ENCODE data around the gene MRM2. TPM values are rescaled to one million over a fixed set of nuclear protein-coding genes. Genes with fewer than 3 reads are reported as not detected.

MRM2 gene
- polyA plus RNA-seq, 1 donor from 2014 or later: 21.4 TPM

DNA sequence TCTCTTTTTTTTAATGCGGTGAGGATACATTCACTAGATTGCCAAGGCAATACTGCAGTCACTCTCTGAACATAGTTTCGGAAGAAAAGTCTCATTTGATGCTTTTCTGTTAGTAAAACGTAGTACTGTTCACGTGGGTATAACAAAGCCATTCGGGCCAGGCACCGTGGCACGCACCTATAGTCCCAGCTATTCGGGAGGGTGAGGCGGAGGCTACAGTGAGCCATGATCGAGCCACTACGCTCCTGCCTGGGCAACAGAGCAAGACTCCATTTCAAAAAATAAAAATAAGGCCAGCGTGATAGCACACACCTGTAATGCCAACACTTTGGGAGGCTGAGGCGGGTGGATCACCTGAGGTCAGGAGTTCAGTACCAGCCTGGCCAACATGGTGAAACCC is 47.6 kb upstream of the MRM2 start:
- Histone ChIP-seq H3K9me3 (ENCODE audit: low read length) (no peaks in the 10 kb centered on the region), H3K79me2 (replicated peaks; ENCODE audit: insufficient read depth, low read length) (no peaks in the 10 kb centered on the region), H3K4me3 (ENCODE audit: low read length) (no peak overlapping the region), H2AFZ (ENCODE audit: low read depth, low read length) (no peak overlapping the region), H3K27me3 (ENCODE audit: insufficient read depth, low read depth, low read length) (no peaks in the 10 kb centered on the region), H3K9ac (ENCODE audit: low read length) (no peak overlapping the region), H3K9me2 (ENCODE audit: insufficient read depth, low read length) (no peaks in the 10 kb centered on the region), H4K20me1 (ENCODE audit: insufficient read depth) (no peaks in the 10 kb centered on the region), H3K27ac (ENCODE audit: low read length) (no peak overlapping the region), H3F3A (ENCODE audit: insufficient read depth, low read length, poor library complexity, severe bottlenecking) (no peaks in the 10 kb centered on the region), H3K4me2 (ENCODE audit: low read length) (no peak overlapping the region), H3K36me3 (ENCODE audit: insufficient read depth, low read length) (no peaks in the 10 kb centered on the region)
- TF ChIP-seq EZH2 (IDR thresholded peaks at IDR 0.05; ENCODE audit: borderline replicate concordance, insufficient read depth, low read length, poor library complexity, severe bottlenecking) (no peak), TAF1 (IDR thresholded peaks at IDR 0.05; ENCODE audit: low read depth) (no peak), SMC3 (conservative IDR thresholded peaks at IDR 0.05; ENCODE audit: poor library complexity) (no peak), RAD21 (conservative IDR thresholded peaks at IDR 0.05) (no peak), EP300 (conservative IDR thresholded peaks at IDR 0.05; ENCODE audit: poor library complexity, severe bottlenecking) (no peak), MXI1 (conservative IDR thresholded peaks at IDR 0.05; ENCODE audit: poor library complexity, severe bottlenecking) (no peak), POLR2AphosphoS5 (IDR thresholded peaks at IDR 0.05) (no peak)
- TF ChIP-seq, protein P1, sequence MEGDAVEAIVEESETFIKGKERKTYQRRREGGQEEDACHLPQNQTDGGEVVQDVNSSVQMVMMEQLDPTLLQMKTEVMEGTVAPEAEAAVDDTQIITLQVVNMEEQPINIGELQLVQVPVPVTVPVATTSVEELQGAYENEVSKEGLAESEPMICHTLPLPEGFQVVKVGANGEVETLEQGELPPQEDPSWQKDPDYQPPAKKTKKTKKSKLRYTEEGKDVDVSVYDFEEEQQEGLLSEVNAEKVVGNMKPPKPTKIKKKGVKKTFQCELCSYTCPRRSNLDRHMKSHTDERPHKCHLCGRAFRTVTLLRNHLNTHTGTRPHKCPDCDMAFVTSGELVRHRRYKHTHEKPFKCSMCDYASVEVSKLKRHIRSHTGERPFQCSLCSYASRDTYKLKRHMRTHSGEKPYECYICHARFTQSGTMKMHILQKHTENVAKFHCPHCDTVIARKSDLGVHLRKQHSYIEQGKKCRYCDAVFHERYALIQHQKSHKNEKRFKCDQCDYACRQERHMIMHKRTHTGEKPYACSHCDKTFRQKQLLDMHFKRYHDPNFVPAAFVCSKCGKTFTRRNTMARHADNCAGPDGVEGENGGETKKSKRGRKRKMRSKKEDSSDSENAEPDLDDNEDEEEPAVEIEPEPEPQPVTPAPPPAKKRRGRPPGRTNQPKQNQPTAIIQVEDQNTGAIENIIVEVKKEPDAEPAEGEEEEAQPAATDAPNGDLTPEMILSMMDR (IDR thresholded peaks at IDR 0.05; ENCODE audit: poor library complexity, severe bottlenecking): no peak

DNA sequence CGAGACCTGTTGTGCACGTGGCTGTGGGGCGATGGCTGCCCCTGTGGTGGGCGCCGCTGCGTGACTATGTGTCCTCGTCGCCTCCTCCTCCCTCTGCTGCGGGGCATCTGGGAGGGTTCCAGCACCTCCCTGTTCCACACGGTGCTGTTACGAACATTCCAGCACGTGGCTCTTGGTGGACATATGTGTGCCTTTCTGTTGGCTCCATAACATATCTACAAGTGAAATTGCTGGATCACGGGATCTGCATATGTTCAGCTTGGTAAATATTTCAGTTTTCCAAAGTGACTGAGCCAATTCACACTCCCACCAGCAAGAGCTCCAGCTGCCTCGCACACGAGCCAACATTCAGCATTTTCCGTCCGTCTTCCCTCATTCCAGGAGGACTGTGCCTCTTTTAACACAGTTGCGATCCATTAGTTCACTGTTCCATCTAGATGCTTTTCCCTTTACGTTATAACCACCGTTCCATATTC is 47.1 kb upstream of the MRM2 start:
- TF ChIP-seq, protein P2, sequence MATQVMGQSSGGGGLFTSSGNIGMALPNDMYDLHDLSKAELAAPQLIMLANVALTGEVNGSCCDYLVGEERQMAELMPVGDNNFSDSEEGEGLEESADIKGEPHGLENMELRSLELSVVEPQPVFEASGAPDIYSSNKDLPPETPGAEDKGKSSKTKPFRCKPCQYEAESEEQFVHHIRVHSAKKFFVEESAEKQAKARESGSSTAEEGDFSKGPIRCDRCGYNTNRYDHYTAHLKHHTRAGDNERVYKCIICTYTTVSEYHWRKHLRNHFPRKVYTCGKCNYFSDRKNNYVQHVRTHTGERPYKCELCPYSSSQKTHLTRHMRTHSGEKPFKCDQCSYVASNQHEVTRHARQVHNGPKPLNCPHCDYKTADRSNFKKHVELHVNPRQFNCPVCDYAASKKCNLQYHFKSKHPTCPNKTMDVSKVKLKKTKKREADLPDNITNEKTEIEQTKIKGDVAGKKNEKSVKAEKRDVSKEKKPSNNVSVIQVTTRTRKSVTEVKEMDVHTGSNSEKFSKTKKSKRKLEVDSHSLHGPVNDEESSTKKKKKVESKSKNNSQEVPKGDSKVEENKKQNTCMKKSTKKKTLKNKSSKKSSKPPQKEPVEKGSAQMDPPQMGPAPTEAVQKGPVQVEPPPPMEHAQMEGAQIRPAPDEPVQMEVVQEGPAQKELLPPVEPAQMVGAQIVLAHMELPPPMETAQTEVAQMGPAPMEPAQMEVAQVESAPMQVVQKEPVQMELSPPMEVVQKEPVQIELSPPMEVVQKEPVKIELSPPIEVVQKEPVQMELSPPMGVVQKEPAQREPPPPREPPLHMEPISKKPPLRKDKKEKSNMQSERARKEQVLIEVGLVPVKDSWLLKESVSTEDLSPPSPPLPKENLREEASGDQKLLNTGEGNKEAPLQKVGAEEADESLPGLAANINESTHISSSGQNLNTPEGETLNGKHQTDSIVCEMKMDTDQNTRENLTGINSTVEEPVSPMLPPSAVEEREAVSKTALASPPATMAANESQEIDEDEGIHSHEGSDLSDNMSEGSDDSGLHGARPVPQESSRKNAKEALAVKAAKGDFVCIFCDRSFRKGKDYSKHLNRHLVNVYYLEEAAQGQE (IDR thresholded peaks at IDR 0.05; ENCODE audit: borderline replicate concordance): no peak
- TF ChIP-seq, protein P1 (IDR thresholded peaks at IDR 0.05; ENCODE audit: poor library complexity, severe bottlenecking): no peak
- TF ChIP-seq EP300 (conservative IDR thresholded peaks at IDR 0.05; ENCODE audit: poor library complexity, severe bottlenecking) (no peak), EZH2 (IDR thresholded peaks at IDR 0.05; ENCODE audit: borderline replicate concordance, insufficient read depth, low read length, poor library complexity, severe bottlenecking) (no peak), TAF1 (IDR thresholded peaks at IDR 0.05; ENCODE audit: low read depth) (no peak), RAD21 (conservative IDR thresholded peaks at IDR 0.05) (no peak)
- no peaks in the 10 kb centered on the region for H3K9me2 ChIP-seq (ENCODE audit: insufficient read depth, low read length)
- H3K9ac ChIP-seq (ENCODE audit: low read length): no peak overlapping the region
- H3K4me3 ChIP-seq (ENCODE audit: low read length): no peak overlapping the region
- no peaks in the 10 kb centered on the region for H3K27me3 ChIP-seq (ENCODE audit: insufficient read depth, low read depth, low read length)
- H2AFZ ChIP-seq (ENCODE audit: low read depth, low read length): no peak overlapping the region
- H3K4me2 ChIP-seq (ENCODE audit: low read length): no peak overlapping the region
- H3K79me2 ChIP-seq (replicated peaks; ENCODE audit: insufficient read depth, low read length): no peaks in the 10 kb centered on the region
- H3F3A ChIP-seq (ENCODE audit: insufficient read depth, low read length, poor library complexity, severe bottlenecking): no peaks in the 10 kb centered on the region
- H4K20me1 ChIP-seq (ENCODE audit: insufficient read depth): no peaks in the 10 kb centered on the region
- no peak overlapping the region for H3K27ac ChIP-seq (ENCODE audit: low read length)
- no peaks in the 10 kb centered on the region for H3K36me3 ChIP-seq (ENCODE audit: insufficient read depth, low read length)
- H3K9me3 ChIP-seq (ENCODE audit: low read length): no peaks in the 10 kb centered on the region
